HG03066 (cell line): ENCODE results near the gene PSMG4.

ENCODE experiments used
- ATAC-seq: cut with Tn5 transposase; IDR thresholded peaks from one replicate; pipeline ENCODE4 v1.9.1; 2021; ENCODE audit warnings: low read depth; ENCODE audit not compliant: unreplicated experiment

The PSMG4 gene, protein sequence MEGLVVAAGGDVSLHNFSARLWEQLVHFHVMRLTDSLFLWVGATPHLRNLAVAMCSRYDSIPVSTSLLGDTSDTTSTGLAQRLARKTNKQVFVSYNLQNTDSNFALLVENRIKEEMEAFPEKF

DNA sequence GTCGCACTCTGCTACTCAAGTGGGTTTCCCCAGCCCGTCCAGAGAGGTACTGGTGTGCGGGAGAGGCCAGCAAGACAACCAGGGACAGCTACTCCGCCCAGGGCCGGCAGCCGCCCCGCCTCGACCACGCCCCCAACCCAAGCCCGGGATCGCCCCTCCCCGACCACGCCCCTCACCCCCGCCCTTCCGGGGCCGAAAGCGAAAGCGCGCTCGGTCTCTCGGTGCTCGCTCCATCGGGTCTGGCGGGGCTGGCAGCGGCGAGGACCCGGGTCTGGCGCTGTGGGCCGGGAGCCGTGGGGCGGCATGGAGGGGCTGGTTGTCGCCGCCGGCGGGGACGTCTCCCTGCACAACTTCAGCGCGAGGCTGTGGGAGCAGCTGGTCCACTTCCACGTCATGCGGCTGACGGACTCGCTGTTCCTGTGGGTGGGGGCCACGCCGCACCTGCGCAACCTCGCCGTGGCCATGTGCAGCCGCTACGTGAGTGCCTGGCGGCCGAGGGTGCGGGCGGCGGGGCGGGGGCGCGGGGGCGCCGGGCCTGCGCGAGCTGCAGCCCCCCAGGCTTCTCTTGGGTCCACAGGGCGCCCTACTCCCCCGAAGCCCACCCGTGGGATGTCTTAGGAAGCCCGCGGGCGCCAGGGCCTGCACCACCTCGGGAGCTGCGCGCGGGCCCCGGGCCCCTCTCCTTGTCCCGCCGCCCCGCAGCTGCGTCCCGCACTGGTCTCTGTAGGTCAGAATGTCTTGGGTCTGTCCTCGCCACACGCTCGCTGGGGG, at the start of gene PSMG4:
PSMG4 (plus strand) TSS at position 228 of the 771 bp plus-strand sequence; CDS start at position 304, 76 bp downstream.
- ATAC-seq = peak; percentile 62

DNA sequence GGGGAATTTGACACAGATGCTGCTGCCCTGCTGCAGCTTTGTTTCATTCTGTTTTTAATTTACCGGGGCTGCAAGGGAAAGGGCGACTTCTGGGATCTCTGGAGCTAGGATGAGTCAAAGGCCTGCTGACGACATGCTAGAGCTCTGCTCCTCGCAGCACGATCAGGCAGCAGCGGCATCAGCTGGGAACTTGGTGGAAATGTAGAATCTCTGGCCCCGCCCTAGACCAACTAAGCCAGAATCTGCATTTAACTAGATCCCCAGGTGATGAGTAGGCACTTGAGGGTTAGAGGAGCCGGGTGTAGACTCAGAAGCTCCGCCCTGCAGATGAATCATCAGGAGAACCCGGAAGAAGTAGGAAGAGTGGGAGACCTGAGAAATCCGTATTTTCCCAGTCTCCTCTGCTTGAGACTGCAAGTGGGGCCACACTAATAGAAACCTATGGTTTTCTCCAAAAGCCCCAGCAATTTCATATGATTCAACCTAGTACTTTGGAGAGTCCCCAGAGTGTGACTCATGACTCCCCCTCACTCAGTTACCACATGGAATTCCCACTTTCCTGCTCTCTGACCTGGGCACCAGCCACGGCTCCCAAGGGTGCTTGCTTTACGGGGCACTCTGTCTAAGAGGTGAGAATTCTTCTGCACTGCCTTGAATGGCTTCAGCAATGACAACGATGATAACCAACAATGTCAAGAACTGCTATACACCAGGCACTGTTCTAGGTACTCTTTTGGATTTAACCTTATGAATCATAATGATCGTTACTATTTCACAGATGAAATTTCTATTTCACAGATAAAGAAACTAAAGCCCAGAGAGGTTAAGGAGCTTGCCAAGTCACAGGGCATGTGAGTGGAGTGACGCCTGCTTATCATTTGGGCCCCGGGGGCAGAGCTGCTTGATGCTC, 49.4 kb upstream of the PSMG4 start:
- ATAC-seq = no peak

- no peak for ATAC-seq
These were observed 48.6 kb upstream of the PSMG4 start for GRCh38 chr6:3210024-3210610.

DNA sequence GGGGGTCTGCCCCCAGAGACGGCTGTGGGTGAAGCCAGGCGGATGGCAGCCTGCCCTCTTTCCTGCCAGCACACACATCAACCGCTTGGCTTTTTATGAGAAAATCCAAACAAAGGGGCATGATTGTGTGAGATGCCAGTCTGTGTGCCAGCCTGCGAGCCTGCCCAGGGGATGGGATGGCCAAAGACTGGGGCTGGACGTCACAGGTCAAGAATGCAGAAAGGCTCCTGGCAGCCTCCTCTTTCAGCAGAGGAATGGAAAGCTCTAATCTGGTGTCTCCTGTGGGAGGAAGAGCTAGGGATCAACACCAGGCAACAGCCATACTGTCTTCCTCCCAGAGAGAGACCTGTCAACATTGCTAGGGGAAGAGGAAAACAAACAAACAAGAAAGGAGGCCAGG, 47.1 kb upstream of the PSMG4 start:
- ATAC-seq = no peak

GRCh38 chr6:3212261-3212660, 46.5 kb upstream of the PSMG4 start:
- ATAC-seq = no peak

- ATAC-seq = no peak
These were observed 45.4 kb upstream of the PSMG4 start for GRCh38 chr6:3213334-3213695.

DNA sequence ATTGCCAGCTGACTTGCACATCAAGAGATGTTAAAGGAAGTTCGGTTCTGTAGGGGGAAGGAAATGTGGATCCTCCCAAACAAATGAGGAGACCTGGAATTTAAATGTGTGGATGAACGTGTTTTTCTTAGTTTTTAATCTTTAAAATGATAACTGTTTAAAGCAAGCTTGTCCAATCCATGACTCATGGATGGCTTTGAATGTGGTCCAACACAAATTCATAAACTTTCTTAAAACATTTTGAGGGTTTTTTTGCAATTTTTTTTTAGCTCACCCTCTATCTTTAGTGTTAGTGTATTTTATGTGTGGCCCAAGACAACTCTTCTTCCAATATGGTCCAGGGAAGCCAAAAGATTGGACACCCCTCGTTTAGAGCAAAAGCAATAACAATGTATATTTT, 43.8 kb upstream of the PSMG4 start:
- ATAC-seq = no peak

DNA sequence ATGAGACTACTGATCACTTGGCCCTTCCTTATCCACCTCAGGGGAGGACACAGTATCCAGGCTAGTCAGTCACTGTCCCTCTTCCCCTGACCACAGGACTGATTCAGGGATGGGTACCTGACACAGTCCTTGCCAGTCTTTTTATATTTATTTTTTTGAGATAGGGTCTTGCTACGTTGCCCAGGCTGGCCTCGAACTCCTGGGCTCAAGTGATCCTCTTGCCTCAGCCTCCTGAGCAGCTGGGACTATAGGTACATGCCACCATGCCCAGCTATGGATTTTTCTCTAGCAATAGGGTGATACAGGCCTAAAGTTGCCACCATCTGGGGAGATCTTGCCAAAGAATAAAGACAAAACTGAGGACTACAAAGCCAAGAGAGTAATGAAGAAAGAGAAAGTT, 41.5 kb upstream of the PSMG4 start:
- no peak for ATAC-seq

DNA sequence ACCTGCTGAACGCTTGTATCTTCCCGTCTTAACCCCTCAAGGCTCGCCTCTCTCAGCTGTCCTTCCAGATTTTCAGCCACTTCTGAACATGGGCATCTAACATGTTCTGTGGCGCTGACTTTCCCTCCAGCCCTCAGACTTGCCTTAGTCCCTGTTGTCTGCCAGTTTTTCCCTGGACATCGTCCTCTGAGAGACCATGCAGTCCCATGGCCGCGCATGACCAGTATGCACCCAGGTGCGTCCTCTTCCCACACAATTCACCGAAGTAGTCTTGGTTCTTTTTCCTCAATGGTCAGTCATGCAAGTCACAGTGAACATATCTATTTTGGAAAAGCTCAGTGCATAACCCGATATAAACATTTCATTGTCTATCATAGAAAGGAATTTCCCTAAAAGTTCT, 40.5 kb upstream of the PSMG4 start:
- ATAC-seq = no peak

GRCh38 chr6:3220366-3220765, 38.4 kb upstream of the PSMG4 start:
- no peak for ATAC-seq

GRCh38 chr6:3221578-3221977, 37.2 kb upstream of the PSMG4 start:
- ATAC-seq = no peak

- ATAC-seq = no peak
These were observed 36.2 kb upstream of the PSMG4 start for GRCh38 chr6:3222506-3223038.

GRCh38 chr6:3226042-3226441, 32.7 kb upstream of the PSMG4 start:
- ATAC-seq = no peak

DNA sequence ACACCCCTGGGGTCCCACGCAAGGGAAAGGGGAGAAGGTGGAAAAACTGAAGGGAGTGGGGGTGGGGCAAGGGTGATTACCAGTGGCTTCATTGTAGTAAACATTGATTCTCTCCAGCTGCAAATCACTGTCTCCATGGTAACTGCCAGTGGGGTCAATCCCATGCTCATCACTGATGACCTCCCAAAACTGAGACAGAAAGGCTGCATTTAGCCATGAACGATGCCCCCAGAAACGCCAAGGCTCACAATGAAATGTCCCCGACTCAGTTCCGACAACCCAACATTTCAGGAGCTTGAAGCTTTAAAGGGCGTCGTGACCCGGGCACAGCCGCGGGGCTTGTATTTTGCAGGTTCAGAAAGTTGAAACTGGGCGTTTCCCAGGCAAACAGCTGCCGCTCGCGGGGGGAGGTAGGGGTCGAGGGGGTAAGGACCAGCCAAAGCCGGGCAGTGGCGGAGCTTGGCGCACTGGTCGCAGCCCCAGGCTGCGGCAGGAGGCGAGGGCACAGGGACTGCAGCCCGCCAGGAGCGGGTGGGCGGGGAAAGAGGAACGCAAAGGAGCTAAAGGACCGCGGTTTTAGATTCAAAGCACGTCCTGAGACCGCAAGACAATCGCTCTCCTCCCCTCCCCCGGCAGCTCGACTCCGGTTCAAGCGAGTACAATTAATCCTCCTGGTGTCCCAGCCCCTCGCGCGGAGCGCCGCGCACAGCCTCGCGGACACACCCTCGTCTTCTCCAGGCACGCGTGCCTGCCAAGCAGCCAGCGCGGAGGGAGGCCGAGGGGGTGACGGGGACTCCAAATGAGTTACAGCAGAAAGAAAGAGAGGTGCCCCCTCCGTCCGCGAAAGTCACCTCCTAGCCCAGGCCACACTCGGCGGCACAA, 32.0 kb upstream of the PSMG4 start:
- ATAC-seq = no peak

DNA sequence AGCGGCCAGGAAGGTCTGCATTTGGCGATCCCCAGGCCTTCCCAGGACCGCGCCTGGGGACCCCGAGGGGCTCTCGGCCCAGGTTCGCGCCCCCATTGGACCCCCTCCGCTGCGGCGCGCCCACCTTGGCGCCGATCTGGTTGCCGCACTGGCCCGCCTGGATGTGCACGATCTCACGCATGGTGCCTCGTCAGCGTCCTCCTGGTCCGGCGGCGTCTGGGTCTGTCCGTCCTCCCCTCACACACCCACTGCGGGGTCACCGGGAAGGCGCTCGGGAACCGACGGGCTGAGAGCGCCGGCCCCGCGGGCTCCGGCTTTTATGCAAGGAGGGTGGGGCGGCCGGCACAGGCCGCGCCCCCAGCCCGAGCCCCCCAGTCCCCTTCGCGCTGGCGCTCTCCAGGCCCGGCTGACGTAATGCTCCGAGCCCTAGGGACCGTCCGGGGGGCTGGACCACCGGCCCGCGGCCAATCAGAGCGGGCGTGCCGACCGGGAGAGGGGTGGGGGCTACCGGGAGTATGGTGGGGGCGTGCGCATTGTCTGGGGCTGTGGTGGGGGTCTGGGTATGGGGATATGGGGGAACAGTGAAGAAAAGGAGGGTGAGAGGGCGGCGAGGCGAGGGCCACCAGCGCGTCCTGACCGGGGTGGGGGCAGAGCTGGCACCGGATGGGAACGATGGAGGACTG, 31.2 kb upstream of the PSMG4 start, which contains the start of gene TUBB2B:
TUBB2B (minus strand) TSS at position 291 of the 683 bp plus-strand sequence; CDS start at position 181, 110 bp downstream.
- no peak for ATAC-seq

DNA sequence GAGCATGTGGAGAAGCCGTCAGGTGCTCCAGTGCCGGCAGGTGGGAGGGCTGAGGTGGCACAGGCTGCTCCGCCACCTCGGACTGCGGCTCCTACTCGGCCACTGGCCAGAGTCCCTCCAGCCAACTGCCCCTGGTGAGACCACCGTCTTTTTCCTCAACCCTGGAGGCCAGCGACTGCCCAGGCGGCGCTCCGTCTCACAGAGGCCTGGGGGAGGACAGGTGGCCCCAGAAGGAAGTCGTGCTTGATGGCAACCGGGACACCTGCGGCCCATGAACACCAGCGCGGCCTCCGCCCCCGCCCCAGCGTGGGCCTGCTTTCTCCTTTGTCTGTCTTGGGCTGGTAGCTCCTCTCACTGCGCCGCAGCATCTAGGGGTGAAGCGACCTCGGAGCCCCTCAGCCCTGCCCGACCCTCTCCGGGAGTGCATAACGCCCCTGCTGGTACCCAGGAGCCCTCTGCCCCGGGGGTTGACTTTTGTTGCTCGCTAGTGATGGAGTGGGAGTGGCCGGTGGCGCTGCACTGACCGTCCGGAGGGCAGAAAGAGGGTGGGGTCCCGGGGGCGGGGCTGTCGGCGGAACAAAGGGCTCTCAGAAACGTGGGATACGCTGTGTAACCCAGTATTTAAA, 30.6 kb upstream of the PSMG4 start:
- no peak for ATAC-seq

- ATAC-seq = no peak
These were observed 29.8 kb upstream of the PSMG4 start for GRCh38 chr6:3228771-3229565.
